Measurements from ENCODE around the gene ZNF444.

ZNF444 gene

DNA sequence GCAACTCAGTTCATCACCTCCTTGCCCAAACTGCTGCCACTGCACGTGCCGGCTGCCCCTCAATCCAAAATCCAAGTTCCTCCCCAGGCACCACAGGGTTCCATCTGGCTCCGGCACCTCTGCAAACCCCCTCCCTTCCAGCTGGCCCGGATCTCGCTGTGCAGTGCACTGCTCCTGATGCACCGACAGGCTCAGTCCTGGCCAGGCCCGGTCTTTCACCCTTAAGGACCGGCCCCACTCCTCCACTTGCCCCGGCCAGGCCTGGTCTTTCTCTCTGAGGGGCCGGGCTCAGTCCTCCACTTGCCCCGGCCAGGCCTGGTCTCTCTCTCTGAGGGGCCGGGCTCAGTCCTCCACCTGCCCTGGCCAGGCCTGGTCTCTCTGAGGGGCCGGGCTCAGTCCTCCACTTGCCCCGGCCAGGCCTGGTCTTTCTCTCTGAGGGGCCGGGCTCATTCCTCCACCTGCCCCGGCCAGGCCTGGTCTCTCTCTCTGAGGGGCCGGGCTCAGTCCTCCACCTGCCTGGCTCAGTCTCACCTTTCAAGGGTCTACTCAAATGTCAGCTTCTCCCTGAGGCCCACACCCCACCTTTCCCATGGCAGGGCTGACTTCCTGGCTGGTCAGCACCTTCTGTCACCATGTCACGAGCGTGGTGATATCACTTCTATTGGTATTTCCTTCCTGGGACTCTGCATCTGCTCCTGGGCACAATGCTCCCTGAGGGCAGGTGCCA, 26.9 kb upstream of the ZNF444 start:
- TF ChIP-seq GATA2 (IDR thresholded peaks at IDR 0.05; ENCODE audit: low read depth, low read length), result no peak
- TF ChIP-seq GATA3 (IDR thresholded peaks at IDR 0.05; ENCODE audit: low read depth, low read length), result no peak

DNA sequence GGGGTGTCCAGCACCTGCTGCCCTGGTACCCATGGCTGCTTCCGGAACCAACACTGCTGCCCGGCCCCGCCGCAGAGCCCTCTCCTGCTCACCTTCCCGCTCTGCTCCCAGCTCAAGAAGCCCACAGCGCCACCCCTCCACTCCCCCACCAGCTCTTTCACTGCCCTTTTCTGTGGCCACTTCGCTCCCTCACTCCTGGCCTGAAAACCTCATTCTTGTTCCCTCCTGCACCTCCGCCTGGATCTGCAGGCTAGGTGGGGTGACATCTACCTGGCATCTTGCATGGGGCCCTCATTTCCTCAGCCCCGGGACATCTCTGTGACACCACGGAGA, 26.3 kb upstream of the ZNF444 start:
- TF ChIP-seq GATA2 (IDR thresholded peaks at IDR 0.05; ENCODE audit: low read depth, low read length) (no peak), GATA3 (IDR thresholded peaks at IDR 0.05; ENCODE audit: low read depth, low read length) (no peak)

DNA sequence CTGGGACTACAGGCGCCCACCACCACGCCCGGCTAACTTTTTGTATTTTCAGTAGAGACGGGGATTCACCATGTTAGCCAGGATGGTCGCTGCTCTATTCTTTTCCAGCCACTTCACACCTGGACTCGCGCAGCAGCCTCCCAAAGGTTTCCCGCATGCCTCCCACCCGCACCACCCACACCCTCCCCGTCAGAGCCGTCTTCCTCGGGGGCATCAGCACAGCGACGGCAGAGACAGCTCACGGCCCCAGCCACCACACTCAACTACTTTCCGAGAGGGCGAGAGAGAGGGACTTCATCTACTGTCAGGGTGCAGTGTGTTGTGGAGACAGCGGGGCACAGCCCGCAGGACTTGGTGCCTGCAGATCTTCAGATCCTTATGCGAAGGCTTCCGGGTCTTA, 25.6 kb upstream of the ZNF444 start:
- TF ChIP-seq GATA2 (IDR thresholded peaks at IDR 0.05; ENCODE audit: low read depth, low read length), result no peak
- no peak for TF ChIP-seq GATA3 (IDR thresholded peaks at IDR 0.05; ENCODE audit: low read depth, low read length)

DNA sequence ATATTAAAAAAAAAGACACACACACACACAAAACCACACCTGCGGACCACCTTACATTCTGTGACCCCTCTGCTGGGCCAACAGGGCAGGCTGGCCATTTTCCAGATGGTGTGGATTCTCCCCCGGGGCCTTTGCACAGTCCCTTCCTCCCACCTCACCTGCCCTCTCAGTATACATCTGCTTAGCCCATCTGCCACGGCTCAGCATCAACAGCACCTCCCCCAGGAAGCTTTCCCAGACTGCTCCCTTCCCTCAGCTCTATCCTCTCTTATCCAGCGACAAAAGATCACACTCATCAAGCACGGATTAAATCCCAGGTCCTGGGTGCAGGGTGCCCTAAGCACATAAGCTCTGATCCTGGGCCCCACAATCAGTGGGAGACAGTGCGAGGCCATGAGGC, 24.5 kb upstream of the ZNF444 start:
- no peak for TF ChIP-seq GATA3 (IDR thresholded peaks at IDR 0.05; ENCODE audit: low read depth, low read length)
- TF ChIP-seq GATA2 (IDR thresholded peaks at IDR 0.05; ENCODE audit: low read depth, low read length), result no peak

DNA sequence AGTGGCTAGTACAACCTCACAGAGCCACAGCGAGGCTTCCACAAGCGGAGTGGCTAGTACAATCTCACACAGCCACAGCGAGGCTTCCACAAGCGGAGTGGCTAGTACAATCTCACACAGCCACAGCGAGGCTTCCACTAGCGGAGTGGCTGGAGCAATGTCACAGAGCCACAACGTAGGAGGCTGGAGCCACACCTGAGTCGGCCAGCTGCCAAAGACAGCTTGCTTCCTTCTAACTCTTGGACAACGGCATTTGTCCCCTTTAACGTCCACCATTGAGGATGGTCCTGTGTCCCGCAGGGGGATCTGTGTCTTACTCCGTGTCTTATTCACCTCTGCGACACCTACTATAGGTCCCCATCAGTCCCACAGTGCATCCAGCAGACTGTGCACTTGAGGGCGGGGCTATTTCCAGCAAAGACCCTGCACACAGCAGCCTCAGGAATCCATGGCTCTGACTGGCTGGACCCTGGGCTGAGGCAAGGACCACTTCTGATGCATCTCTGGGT, 23.7 kb upstream of the ZNF444 start:
- no peak for TF ChIP-seq GATA2 (IDR thresholded peaks at IDR 0.05; ENCODE audit: low read depth, low read length)
- TF ChIP-seq GATA3 (IDR thresholded peaks at IDR 0.05; ENCODE audit: low read depth, low read length), result no peak

DNA sequence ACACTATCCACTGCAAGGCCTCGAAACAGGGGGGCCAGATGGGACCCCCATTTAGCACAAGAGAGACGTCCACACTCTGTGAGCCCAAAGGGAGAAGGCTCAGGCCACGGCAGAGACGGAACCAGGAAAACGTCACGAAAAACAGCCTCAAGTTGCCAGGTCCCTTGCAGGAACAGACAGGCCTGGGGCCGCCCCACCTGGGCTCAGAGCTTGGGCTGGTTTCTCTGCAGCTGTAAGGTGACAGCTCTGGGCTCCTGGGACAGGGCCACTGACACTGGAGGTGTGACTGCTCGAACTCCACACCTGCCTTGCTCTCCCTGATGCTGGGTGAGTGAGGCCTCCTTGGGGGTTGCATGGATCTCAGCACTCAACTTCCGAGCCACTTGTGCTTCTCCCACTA, 23.2 kb upstream of the ZNF444 start:
- TF ChIP-seq GATA3 (IDR thresholded peaks at IDR 0.05; ENCODE audit: low read depth, low read length), result no peak
- TF ChIP-seq GATA2 (IDR thresholded peaks at IDR 0.05; ENCODE audit: low read depth, low read length), result no peak

DNA sequence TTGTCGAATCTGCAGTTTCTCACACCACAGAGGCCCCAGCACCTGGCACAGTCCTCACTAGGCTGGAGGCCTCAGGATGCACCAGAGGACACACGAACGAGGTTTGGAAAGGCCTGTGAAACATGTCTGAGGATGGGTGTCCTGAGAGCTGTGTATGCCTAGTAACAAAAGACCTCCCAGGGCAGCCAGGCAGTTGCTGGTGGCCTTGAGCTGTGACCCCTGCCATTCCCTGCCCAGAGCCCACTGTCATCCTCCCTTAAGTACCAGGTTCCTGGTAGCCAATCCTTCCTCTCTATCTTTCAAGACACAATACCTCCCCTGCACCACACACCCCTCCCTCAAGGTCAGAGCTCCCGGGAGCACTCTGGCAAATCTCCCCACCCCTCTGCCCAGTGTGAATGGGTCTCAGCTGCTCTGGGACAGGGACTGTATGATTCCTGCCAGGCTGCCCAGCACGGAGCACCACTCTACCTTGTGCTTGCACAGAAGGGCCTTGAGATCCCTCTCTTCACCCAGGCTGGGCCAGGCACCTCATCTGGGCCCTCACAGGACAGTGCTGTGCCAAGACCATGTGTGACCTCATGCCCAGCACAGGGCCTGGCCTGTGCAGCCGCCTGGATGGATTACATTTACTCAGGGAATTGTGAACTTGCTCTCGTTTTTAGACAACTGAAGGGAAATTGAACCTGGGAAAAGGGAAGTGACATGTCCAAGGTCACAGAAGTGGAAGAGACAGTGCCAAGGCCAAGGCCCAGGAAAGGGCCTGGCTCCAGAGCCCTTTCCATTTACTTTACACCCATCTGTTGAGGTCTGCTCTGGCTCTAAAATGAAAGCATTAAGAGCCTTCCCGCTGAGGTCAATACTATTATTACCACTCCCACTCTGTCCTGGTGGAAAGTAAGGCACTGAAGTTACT, 22.2 kb upstream of the ZNF444 start:
- TF ChIP-seq GATA3 (IDR thresholded peaks at IDR 0.05; ENCODE audit: low read depth, low read length), result no peak
- TF ChIP-seq GATA2 (IDR thresholded peaks at IDR 0.05; ENCODE audit: low read depth, low read length), result no peak

DNA sequence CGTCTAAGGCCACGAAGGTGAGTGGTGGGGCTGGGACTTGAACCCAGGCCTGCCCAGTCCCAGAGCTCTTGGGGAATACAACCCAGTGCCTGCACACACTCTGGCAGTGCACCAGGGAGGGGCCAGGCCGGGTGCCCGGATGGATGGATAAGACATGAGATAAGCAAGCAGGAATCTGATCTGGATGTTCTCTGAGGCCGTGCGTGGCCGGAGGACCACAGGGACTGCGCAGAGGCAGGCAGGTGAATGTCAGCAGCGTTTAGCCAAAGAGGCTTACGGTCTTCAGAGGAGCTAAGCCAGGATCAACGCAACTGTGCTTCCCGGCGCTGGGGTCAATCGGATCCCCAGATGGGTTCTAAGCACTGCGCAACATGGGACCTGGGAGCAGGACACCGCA, 21.5 kb upstream of the ZNF444 start:
- peak; percentile 60 for TF ChIP-seq GATA2 (IDR thresholded peaks at IDR 0.05; ENCODE audit: low read depth, low read length)
- TF ChIP-seq GATA3 (IDR thresholded peaks at IDR 0.05; ENCODE audit: low read depth, low read length), result no peak

DNA sequence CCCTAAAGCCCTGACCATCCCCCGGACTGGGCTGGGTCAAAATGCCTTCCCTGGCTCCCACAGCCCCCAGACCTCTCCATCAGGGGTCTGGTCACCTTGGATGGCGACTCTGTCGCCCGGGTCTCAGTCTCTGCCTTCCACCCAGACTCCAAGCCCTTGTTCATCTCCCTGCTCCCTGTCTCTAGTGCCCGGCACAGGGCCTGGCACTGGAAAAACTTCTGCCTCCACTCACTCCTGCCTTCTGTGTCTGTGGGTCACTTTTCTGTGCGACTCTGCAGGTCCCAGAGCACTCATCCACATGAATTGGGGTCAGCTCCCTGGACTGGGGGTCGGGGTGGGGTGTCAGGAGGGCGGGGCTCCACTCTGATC, 21.1 kb upstream of the ZNF444 start:
- TF ChIP-seq GATA3 (IDR thresholded peaks at IDR 0.05; ENCODE audit: low read depth, low read length), result no peak
- no peak for TF ChIP-seq GATA2 (IDR thresholded peaks at IDR 0.05; ENCODE audit: low read depth, low read length)

DNA sequence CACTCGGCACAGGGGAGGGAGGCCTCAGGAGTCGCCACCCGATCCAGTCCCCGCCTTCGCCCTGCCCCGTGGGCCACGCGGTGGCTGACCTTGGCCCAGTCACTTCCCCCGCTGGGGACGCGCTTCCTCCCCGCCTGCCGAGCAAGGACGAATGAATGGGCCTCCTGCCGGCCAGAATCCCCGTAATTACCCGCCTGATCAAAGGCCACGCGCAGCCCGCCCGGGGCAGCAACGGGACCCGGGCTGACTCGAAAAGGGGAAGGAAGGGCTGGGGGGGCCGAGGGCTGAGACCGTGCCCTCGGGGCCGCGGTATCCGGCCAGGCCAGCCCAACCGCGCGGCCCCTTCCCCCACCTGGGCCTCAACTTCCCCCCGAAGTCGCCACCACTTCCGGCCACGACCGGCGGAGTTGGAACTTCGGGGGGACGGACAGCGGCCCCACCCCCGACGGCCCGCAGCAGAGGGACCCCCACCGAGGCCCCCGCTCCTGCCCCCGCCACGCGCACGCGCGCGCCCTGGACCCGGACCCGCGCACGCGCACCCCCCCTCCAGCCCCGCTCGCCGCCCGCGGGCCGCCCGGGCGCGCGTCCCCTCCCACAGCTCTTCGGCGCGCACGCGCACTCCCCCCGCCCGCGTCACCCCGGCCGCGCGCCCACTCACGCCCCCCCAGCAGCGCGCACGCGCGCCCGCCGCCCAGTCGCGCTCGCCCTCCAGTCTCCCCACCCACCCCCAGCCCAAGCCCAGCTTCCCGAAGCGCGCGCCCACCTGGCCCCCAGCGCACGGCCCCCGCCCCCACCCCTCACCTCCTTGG, 20.5 kb upstream of the ZNF444 start:
- TF ChIP-seq GATA3 (IDR thresholded peaks at IDR 0.05; ENCODE audit: low read depth, low read length) (no peak), GATA2 (IDR thresholded peaks at IDR 0.05; ENCODE audit: low read depth, low read length) (no peak)

DNA sequence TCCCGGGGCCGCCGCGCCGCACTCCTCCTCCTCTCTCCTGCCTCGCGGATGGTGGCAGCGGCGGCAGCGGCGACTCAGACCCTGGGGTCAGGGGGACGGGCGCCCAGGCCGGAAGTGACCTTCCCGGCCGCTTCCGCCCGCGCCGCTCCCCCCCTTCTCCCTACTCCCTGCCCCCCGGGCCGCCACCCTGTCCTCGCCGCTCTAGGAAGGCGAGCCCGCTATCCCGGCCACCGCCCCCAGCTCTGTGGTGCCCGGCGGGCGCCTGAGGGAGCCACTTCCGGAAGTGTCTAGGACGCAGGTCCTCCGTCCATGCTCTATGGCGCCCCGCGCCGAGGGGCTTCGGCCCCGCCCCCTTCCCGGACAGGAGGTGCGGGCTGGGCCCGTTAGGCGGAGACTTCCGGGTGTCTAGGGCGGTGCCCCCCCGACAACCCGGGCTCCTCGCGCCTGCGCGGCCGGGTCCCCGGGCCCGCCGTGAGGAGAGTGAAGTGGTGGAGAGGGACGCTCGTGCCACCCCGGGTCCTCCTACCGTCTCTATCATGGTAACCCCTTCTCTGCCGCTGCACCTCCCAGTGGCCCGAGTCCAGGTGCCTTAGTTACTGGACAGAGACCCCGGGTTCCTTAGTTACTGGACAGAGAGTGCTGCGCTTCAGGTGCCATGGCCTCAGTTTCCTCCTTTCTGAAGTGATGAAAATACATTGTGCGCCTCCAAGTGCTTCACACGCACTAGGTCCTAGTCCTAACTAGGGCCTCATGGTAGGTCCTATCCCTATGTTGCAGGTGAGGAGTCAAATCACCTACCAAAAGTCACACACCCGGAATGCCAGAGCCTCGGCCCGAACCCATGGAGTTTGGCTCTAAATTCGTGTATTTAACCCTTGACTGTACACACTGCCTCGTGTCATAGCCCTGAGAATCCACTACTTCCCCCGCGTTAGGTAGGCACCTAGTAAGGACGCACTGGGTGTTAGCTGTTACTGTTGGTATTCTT, 19.6 kb upstream of the ZNF444 start, which contains the start of gene ZNF787:
Gene ZNF787 (minus strand): TSS at position 116 of the 988 bp plus-strand sequence. CDS start 18,078 bp downstream, outside the sequence.
- TF ChIP-seq GATA2 (IDR thresholded peaks at IDR 0.05; ENCODE audit: low read depth, low read length) (no peak), GATA3 (IDR thresholded peaks at IDR 0.05; ENCODE audit: low read depth, low read length) (no peak)

DNA sequence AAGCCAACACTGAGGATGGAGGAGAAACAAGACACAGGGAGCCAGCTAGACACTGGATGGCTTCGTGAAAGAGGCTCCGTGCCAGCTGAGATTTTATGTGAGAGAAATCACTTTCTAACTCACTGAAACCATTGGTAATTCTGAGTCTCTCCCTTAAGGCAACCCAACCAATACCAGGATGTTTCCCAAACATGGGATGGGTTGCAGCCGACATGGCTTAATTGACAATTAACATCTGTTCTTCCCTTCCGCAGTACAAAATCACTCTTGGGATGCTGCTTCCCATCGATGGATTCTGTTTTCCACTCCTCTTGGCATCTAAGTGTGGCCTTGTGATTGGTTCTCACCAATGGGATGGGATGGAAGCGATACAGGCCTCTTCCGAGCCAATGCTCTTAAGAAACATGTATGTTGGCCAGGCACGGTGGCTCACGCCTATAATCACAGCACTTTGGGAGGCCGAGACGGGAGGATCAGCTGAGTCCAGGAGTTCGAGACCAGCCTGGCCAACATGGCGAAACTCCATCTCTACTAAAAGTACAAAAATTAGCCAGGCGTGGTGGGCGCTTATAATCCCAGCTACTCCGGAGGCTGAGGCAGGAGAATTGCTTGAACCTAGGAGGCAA, 17.7 kb upstream of the ZNF444 start:
- no peak for TF ChIP-seq GATA2 (IDR thresholded peaks at IDR 0.05; ENCODE audit: low read depth, low read length)
- TF ChIP-seq GATA3 (IDR thresholded peaks at IDR 0.05; ENCODE audit: low read depth, low read length), result no peak

All from SH-SY5Y (cell line).